GM23248 (cell line): ENCODE measurements around the gene CCDC88C.

Experiments
- EZH2 ChIP-seq: fragments of 200-600 bp; sonication (generic); IDR thresholded peaks from 2 replicates; pipeline ENCODE4 v1.6.1; 2018; ENCODE audit warnings: antibody characterized with exemption, mild to moderate bottlenecking; ENCODE audit not compliant: insufficient read depth, poor library complexity, severe bottlenecking
- EZH2phosphoT487 ChIP-seq: fragments of 200-600 bp; sonication (generic); IDR thresholded peaks from 2 replicates; pipeline ENCODE4 v1.6.1; 2018; ENCODE audit warnings: antibody characterized with exemption, moderate library complexity, mild to moderate bottlenecking, low read depth; ENCODE audit not compliant: insufficient read depth

DNA sequence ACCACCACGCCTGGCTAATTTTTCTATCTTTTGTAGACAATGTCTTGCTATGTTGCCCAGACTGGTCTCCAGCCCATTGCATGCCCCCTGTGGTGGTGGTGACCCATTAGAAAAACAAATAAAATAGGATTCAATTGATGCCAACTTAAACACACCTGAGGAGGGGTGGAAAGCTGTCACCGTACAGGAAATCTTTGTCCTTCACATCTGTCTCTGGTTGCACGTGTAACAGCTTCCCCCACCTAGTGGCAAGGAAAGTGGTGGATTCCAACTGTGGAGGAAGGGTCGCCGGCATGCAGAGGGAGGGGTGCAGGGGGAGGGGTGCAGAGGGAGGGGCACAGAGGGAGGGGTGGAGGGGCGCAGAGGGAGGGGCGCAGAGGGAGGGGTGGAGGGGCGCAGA lies 147.0 kb downstream of the CCDC88C start:
- TF ChIP-seq EZH2, result no peak
- no peak for TF ChIP-seq EZH2phosphoT487
